ENCODE results near the gene PBX3.

DNA sequence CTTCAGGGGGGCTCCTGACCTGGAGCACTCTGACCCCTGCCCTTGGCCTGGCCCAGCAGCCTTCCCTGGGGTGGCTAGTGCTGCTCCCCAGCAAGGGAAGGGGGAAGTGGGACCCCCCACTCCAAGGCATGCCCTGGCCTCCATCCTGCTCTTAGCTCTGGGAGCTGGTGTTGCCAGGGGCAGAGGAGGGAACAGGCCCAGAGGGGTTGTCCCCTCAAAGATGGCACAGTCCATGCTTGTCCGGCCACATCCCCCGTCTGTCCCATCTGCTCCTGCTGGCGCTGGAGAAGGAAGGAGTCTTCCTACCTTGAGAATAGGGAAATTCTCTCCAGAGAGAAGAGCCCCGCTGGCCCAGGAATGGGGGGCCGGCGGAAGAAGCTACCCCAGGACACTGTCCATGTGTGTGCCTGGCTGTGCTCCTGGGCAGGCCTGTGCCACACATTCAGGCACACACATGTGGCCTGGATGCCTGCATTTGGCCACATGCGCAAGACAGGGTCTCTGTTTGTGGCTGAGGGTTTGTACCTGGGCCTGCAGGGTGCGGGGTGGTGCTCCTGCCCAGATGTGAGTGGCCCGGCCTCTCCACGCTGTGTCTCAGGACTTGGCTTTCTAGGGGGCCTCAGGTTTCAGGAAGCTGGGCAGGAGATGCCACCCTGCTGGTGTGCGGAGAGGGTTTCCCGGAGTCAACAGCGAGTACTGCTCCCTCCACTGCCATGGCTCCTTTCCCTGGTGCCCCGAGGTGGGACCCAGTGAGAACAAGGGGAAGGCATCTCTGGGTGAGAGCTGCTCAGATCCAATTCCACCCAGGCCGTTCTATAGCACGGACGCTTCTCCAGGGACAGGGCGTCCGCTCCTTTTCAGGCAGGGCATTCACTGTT lies 247.1 kb downstream of the PBX3 start:
- TF ChIP-seq, protein P1, sequence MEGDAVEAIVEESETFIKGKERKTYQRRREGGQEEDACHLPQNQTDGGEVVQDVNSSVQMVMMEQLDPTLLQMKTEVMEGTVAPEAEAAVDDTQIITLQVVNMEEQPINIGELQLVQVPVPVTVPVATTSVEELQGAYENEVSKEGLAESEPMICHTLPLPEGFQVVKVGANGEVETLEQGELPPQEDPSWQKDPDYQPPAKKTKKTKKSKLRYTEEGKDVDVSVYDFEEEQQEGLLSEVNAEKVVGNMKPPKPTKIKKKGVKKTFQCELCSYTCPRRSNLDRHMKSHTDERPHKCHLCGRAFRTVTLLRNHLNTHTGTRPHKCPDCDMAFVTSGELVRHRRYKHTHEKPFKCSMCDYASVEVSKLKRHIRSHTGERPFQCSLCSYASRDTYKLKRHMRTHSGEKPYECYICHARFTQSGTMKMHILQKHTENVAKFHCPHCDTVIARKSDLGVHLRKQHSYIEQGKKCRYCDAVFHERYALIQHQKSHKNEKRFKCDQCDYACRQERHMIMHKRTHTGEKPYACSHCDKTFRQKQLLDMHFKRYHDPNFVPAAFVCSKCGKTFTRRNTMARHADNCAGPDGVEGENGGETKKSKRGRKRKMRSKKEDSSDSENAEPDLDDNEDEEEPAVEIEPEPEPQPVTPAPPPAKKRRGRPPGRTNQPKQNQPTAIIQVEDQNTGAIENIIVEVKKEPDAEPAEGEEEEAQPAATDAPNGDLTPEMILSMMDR (conservative IDR thresholded peaks at IDR 0.05 in 1 of 2, IDR thresholded peaks at IDR 0.05 in 1 of 2; ENCODE audit: low read depth in 1 of 2, low read length in 2 of 2) = no peak
- TF ChIP-seq EZH2 (IDR thresholded peaks at IDR 0.05; ENCODE audit: low read length, missing control alignments) = no peak
